NCI-H748 (cell line): ENCODE results near the gene DHX8.
"Not testable (repeated sequence)": the region's sequence is repeated elsewhere in the genome, so short reads cannot be mapped to it uniquely, and the experiment has no call there.

Source experiments
- DNase-seq: peaks from one replicate; lab custom pipeline; 2025; ENCODE audit not compliant: unreplicated experiment; lab: John Stamatoyannopoulos, UW

The DHX8 gene

GRCh38 chr17:43461185-43461584 is 22.6 kb upstream of the DHX8 start:
- DNase-seq: no peak

GRCh38 chr17:43462569-43462968 is 21.2 kb upstream of the DHX8 start:
- not testable (repeated sequence) for DNase-seq

GRCh38 chr17:43463241-43463640 is 20.5 kb upstream of the DHX8 start:
- no peak for DNase-seq

- DNase-seq: no peak
Measured at GRCh38 chr17:43464046-43464445, 19.7 kb upstream of the DHX8 start.

DNA sequence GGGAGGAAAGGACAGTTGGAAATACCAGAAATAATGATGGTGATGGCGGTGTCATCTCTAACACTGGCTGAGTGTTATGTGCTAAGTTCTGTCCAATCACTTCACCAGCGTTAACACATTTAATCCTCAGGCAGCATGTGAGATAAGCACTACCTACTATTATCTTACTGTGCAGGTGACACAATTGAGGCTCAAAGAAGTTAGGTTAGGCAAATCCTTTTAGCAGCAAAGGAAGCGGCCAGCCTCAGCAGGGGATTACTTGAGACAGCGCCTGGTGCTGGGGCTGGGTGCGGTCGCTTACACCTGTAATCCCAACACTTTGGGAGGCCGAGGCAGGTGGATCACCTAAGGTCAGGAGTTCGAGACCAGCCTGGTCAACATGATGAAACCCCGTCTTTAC is 18.7 kb upstream of the DHX8 start:
- peak; percentile 9 for DNase-seq

DNA sequence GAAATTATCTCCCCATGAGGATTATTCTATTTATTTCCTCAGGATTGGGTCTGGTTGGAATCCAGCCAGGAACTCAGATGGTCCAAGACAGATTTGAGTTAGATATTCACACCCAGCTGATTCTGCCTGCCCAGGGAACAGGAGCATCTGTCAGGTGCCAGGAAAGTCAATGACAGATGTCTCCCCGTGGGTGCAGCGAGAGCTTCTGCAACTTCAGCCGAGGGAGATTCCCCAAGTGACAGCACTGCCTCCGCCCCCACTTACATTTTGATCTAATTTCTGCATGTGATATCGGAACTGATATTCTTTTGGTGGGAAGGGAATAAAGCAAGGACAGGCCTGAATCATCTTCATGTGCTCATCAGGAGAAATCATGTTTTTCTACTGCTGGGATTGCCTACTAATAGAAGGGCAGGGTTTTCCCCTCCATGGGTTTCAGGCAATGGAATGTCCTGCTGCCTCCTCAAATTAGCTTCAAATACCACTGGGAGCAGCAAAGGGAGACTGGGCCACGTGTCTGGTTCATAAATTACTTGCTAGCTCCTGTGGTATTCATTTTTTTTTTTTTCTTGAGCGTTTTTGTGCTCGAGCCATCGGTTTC is 15.7 kb upstream of the DHX8 start:
- no peak for DNase-seq

DNA sequence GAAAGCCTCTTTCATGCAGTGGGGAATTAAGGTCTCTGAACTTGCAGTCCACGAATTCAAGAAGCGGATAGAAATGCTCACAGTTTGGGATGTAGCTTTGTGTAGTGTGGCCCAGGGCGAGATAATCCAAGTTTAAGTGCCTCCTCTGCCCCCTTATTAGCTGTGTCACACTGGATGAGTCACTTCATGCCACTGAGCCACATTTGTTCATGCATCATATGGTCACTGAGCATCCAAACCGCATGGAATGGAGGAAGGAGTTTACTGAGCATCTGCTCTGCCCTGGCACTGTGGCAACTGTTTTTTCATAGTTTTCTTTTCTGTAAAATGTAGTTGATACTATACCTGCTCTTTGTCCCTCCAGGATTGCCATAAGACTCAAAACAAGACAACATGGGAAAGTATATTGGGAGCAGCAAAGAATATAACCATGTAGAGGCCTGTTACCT is 15.1 kb upstream of the DHX8 start:
- DNase-seq: no peak

DNA sequence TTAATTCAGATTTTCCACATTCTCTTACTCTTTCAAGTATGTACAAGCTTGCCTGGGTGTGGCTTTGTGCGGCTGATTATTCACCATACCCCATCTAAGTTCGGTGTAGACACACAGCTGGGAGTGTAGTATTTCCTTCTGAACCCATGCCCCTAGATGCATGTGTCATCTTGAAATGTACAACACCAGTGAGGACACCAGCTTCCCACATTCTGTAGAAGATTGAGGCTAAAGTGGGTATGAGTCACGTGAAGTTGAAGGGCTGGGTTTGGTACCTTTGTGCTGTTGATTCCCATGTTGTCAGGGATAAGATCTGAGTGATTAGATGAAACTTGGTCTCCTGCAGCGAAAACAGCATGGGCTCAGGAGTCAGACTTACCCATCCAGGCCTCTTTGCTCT is 14.6 kb upstream of the DHX8 start:
- no peak for DNase-seq

DNA sequence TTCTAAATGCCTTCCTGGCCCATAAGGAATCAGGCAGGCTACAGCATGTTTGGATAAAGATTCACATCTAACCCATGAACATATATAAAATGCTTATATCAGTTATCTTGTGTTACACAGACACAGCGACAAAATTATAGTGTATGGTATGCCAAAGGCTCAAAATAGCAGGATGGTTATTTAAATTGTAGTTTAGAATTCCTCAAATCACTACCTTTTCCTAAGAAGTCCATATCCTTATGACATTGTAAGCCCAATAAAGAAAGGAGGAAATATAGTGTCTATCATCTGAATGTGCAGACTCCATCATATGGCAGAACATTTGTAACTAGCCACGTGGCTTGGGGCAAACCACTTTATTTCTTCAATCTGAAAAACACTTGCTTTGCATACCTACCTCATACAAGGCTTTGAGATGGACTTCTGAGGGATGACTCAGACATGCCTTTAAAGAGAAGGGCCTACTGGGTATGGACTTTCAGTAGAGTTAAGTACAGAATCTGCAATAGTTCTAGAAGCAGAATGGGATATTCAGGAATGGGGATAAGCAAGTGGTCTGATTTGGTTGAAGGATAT is 12.1 kb upstream of the DHX8 start:
- no peak for DNase-seq

DNA sequence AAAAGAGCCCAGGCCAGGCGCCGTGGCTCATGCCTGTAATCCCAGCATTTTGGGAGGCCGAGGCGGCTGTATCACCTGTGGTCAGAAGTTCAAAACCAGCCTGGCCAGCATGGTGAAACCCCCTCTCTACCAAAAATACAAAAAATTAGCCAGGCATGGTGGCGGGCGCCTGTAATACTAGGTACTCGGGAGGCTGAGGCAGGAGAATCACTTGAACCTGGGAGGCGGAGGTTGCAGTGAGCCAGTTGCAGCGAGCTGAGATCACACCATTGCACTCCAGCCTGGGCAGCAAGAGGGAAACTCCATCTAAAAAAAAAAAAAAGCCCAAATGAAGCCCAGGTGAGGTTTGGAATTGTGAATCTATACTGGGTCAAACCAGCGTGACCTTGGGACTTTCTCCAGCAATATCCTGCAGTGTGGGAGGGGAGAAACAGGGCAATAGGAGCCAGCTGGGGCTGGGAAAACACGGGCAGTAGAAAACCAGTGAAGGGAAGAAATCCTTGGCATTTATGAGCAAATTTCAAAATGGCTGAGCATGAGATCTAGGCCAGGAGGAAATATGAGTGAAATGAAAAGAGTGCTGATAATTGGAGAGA is 8.2 kb upstream of the DHX8 start:
- no peak for DNase-seq

DNA sequence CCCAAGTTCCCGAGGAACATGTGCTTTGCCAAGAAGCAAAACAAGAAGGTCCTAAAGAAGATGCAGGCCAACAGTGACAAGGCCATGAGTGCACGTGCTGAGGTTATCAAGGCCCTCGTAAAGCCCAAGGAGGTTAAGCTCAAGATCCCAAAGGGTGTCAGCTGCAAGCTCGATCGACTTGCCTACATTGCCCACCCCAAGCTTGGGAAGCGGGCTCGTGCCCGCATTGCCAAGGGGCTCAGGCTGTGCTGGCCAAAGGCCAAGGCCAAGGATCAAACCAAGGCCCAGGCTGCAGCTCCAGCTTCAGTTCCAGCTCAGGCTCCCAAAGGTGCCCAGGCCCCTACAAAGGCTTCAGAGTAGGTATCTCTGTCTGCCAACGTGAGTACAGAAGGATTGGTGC is 7.5 kb upstream of the DHX8 start:
- DNase-seq: not testable (repeated sequence)

GRCh38 chr17:43477832-43478634 is 5.7 kb upstream of the DHX8 start:
- peak; percentile 49 for DNase-seq

DNA sequence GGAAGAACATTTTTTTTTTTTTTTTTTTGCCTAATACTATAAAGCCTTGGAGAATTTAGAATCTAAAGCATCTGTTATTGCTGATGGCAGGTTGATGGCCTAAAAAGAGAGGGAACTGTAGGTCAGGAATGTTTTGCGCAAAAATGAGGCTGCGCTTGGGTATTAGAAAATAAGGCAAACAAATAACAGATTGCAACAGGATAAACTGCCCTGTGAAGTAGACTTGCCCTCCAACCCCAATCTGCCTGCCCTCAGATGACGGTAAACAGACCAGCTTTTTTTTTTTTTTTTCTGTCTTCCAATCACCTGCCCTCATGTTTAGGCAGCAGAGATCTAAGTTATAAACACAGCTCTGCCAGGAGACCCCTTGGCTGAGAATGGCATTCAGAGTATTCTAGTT is 3.8 kb upstream of the DHX8 start:
- no peak for DNase-seq

DNA sequence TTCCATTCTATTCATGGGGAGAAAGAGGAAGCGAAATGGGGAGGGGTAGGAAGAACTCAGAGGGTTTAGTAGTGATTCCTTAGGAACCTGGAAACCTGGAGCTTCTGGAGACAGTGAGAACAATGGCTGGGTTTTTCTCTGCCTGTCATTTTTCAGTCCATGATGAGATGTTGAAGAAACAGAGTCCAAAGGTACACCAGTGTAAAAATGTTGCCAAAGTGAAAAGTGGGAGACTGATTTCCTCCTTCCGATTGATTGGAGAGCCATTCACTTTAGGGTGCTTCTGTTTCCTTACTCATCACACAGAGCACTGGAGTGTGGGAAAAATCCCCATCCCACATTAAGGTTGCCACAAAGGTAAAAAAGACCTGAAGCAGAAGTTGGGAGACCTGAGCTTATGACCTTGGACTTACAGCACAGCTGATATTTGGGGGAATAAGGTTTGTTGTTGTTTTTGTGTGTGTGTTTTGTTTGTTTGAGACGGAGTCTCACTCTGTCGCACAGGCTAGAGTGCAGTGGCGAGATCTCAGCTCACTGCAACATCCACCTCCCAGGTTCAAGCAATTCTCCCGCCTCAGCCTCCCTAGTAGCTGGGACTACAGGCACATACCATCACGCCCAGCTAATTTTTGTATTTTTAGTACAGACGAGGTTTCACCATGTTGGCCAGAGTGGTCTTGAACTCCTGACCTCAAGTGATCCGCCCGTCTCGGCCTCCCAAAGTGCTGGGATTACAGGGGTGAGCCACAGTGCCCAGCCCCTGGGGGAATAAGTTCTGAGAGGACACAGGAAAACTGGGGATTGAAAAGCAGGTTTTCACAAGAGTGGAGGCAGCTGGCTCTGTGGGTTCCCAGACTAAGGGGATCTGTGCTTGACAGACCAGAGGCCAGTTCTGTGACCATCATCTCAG is 1.4 kb upstream of the DHX8 start:
- no peak for DNase-seq

DNA sequence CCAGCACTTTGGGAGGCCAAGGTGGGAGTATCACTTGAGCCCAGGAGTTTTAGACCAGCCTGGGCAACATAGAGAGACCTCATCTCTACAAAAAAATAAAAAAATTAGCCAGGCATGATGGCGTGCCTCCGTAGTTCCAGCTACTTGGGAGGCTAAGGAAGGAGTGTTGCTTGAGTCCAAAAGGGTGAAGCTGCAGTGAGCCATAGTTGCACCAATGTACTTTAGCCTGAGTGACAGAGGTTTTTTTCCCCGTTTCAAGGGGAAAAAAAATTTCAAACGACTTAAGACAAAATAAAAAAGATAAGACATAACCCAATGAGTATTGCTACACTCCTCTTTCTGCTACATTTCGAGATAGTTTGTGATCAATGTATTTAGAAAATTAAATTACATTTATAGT is 6.8 kb downstream of the DHX8 start:
- no peak for DNase-seq

DNA sequence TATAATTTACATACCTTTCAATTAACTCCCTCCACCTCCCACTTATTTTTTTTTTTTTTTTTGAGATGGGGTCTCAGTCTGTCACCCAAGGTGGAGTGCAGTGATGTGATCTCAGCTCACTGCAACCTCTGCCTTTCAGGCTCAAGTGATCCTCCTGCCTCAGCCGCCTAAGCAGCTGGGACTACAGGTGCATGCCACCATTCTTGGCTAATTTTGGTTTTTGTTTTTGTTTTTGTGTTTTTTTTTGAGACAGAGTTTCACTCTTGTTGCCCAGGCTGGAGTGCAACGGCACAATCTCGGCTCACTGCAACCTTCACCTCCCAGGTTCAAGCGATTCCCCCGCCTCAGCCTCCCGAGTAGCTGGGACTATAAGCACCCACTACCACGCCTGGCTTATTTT is 25.7 kb downstream of the DHX8 start:
- not testable (repeated sequence) for DNase-seq

- not testable (repeated sequence) for DNase-seq
Measured at GRCh38 chr17:43511199-43511598, 27.4 kb downstream of the DHX8 start.

- no peak for DNase-seq
Measured at GRCh38 chr17:43515656-43516055, 31.9 kb downstream of the DHX8 start.

DNA sequence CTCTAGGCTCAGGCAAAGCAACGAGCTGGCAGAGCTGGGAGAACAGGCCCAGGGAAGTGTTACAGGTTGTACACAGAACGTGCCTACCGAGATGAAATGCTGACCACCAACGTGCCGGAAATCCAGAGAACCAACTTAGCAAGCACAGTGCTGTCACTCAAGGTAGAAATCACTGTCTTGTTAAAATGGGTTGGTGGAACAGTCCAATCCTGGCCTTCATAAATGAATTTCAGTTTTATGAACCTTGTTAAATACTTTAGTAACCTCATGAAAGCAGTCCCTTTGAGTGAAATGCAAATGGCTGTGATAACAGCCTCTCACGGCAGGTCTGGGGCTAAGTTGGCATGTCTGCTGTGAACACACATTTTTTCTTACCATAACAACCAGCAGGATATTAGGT is 33.4 kb downstream of the DHX8 start:
- no peak for DNase-seq

DNA sequence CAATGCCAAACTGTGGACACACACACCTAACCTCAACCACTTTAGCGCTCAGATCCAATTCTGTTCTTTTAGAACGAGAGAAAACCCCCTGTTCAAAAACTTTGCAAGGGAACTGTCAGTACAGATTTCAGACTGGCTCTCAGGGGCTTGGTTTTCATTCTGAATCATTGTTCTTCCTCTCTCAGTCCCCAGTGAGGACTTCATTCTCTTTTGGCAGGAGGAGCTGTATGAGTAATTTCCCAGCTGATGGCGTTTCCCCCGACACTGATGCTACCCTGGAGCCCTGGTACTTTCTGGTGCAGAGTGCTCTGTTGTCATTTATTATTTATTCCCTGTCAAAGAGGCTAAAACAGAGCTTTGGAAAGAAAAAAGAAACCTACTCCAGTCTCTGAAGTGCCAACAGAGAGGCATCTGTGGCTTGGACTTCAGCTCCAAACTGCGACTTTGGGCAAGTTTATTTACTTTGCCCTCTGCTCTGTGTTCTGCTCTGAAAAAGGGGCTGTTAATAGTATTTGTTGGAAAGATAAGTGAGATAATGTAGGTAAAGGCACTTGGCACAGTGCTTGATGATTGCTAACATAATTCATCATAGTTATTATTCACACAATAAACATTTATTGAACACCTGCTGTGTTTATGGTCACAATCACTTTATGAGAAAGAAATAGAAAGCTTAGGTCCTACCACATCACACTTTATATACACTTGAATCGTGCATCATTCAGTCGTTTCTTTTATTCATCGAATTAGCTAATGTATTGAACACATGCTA is 34.0 kb downstream of the DHX8 start:
- DNase-seq: no peak
